ENCODE results near the gene ARHGEF9.
"Not testable (repeated sequence)": the region's sequence is repeated elsewhere in the genome, so short reads cannot be mapped to it uniquely, and the experiment has no call there.

ARHGEF9 gene

GRCh38 chrX:63784902-63785707 is at the start of gene ARHGEF9:
Gene ARHGEF9, minus strand, starts transcription at chrX:63785214. Its CDS starts 69 bp downstream, at chrX:63785145.
- DNase-seq (ENCODE audit: low spot score), result peak; percentile 12

GRCh38 chrX:63825446-63825845 is 40.4 kb upstream of the ARHGEF9 start:
- DNase-seq (ENCODE audit: low spot score), result not testable (repeated sequence)

GRCh38 chrX:63818156-63818555 is 33.1 kb upstream of the ARHGEF9 start:
- no peak for DNase-seq (ENCODE audit: low spot score)

- no peak for DNase-seq (ENCODE audit: low spot score)
These were observed 32.7 kb upstream of the ARHGEF9 start for GRCh38 chrX:63817696-63818095.

- no peak for DNase-seq (ENCODE audit: low spot score)
These were observed 27.8 kb upstream of the ARHGEF9 start for GRCh38 chrX:63812823-63813222.

GRCh38 chrX:63810746-63811145 is 25.7 kb upstream of the ARHGEF9 start:
- no peak for DNase-seq (ENCODE audit: low spot score)

GRCh38 chrX:63809173-63809572 is 24.2 kb upstream of the ARHGEF9 start:
- DNase-seq (ENCODE audit: low spot score), result no peak

- DNase-seq (ENCODE audit: low spot score), result not testable (repeated sequence)
These were observed 10.4 kb upstream of the ARHGEF9 start for GRCh38 chrX:63795406-63795805.

- DNase-seq (ENCODE audit: low spot score), result no peak
These were observed 660 bp upstream of the ARHGEF9 start for GRCh38 chrX:63785708-63786040.

GRCh38 chrX:63784346-63784901 is 590 bp downstream of the ARHGEF9 start:
- DNase-seq (ENCODE audit: low spot score), result peak; percentile 18

GRCh38 chrX:63782515-63782914 is 2.5 kb downstream of the ARHGEF9 start:
- no peak for DNase-seq (ENCODE audit: low spot score)

- DNase-seq (ENCODE audit: low spot score), result no peak
These were observed 16.3 kb downstream of the ARHGEF9 start for GRCh38 chrX:63768760-63769159.

- no peak for DNase-seq (ENCODE audit: low spot score)
These were observed 19.3 kb downstream of the ARHGEF9 start for GRCh38 chrX:63765712-63766111.

GRCh38 chrX:63764946-63765345 is 20.1 kb downstream of the ARHGEF9 start:
- DNase-seq (ENCODE audit: low spot score), result no peak

GRCh38 chrX:63761639-63762038 is 23.4 kb downstream of the ARHGEF9 start:
- DNase-seq (ENCODE audit: low spot score), result no peak

GRCh38 chrX:63758011-63758410 is 27.0 kb downstream of the ARHGEF9 start:
- DNase-seq (ENCODE audit: low spot score), result no peak

- DNase-seq (ENCODE audit: low spot score), result no peak
These were observed 29.1 kb downstream of the ARHGEF9 start for GRCh38 chrX:63755892-63756291.

GRCh38 chrX:63754860-63755579 is 30.0 kb downstream of the ARHGEF9 start:
- DNase-seq (ENCODE audit: low spot score), result peak; percentile 95

- peak; percentile 44 for DNase-seq (ENCODE audit: low spot score)
These were observed 30.7 kb downstream of the ARHGEF9 start for GRCh38 chrX:63754136-63754859.

- no peak for DNase-seq (ENCODE audit: low spot score)
These were observed 33.5 kb downstream of the ARHGEF9 start for GRCh38 chrX:63751481-63751880.

GRCh38 chrX:63750811-63751210 is 34.2 kb downstream of the ARHGEF9 start:
- DNase-seq (ENCODE audit: low spot score), result no peak

- DNase-seq (ENCODE audit: low spot score), result no peak
These were observed 37.7 kb downstream of the ARHGEF9 start for GRCh38 chrX:63747331-63747730.

All from cerebellar cortex (tissue), 1 donor.